Breast epithelium (tissue), 4 donors: Measurements from ENCODE around the gene USP34. TPM values are rescaled to one million over a fixed set of nuclear protein-coding genes. Genes with fewer than 3 reads are reported as not detected.
"Not testable (repeated sequence)": the region's sequence is repeated elsewhere in the genome, so short reads cannot be mapped to it uniquely, and the experiment has no call there.

Experiments
- DNase-seq, 2 donors: peaks; one replicate each; pipeline ENCODE4 v3.0.0-alpha.2; 2019; ENCODE audit warnings: low spot score in 2 of 2
- H3K27ac ChIP-seq, 2 donors: fragments of 200-600 bp; sonication (generic) in 1 of 2; one replicate each; pipeline ENCODE4 v1.5.1; 2016 to 2019; ENCODE audit warnings: mild to moderate bottlenecking in 1 of 2
- H3K27me3 ChIP-seq, 2 donors: fragments of 200-600 bp; sonication (generic) in 1 of 2; one replicate each; pipeline versions ENCODE4 v1.5.1 to v1.6.0; 2017 to 2019; ENCODE audit warnings: control low read depth in 1 of 2, mild to moderate bottlenecking in 1 of 2
- H3K36me3 ChIP-seq: fragments of 200-600 bp; one replicate; pipeline ENCODE4 v1.5.1; 2019
- H3K4me1 ChIP-seq, 2 donors: fragments of 200-600 bp; sonication (generic); one replicate each; pipeline ENCODE4 v1.5.1; 2016 to 2019; ENCODE audit warnings: control low read depth in 1 of 2
- H3K4me3 ChIP-seq, 3 donors: fragments of 200-600 bp; sonication (generic); 1 replicate in 2 of 3; 2 replicates in 1 of 3; pipeline ENCODE4 v1.5.1; 2016 to 2019; ENCODE audit warnings: mild to moderate bottlenecking in 3 of 3, moderate library complexity in 2 of 3
- H3K9me3 ChIP-seq, 2 donors: fragments of 200-600 bp; sonication (generic) in 1 of 2; one replicate each; pipeline ENCODE4 v1.5.1; 2016 to 2019; ENCODE audit warnings: control low read depth in 1 of 2
- POLR2A ChIP-seq: fragments of 450-650 bp; IDR thresholded peaks from one replicate; pipeline ENCODE4 v1.6.1; 2016; ENCODE audit warnings: antibody characterized with exemption, mild to moderate bottlenecking, moderate library complexity
- POLR2AphosphoS5 ChIP-seq, 3 donors: sonication (generic); formaldehyde crosslinking; IDR thresholded peaks; one replicate each; pipeline ENCODE4 v1.6.1; 2017; ENCODE audit warnings: antibody characterized with exemption in 3 of 3
- intact Hi-C: fragments of 100-400 bp; cut with DNase I; formaldehyde crosslinking; loops from one replicate; pipeline ENCODE4 v1.15.1; 2023; ENCODE audit warnings: low total_unique reads
- total RNA-seq, 3 donors: library from RNA; depleted of rRNA; stranded (reverse); fragments of >200 nt; gene quantifications; one replicate each; pipeline ENCODE4 v1.1.0, GENCODE V29; 2016
- TF ChIP-seq, protein P1 (sequence below), 3 donors: fragments of 450-650 bp; IDR thresholded peaks; one replicate each; pipeline ENCODE4 v1.5.1; 2016 to 2017; ENCODE audit warnings: antibody characterized with exemption in 3 of 3, mild to moderate bottlenecking in 3 of 3, moderate library complexity in 3 of 3

Gene USP34
- total RNA-seq, 3 donors from 2014 or later, result 148 to 260 (median 189) TPM

DNA sequence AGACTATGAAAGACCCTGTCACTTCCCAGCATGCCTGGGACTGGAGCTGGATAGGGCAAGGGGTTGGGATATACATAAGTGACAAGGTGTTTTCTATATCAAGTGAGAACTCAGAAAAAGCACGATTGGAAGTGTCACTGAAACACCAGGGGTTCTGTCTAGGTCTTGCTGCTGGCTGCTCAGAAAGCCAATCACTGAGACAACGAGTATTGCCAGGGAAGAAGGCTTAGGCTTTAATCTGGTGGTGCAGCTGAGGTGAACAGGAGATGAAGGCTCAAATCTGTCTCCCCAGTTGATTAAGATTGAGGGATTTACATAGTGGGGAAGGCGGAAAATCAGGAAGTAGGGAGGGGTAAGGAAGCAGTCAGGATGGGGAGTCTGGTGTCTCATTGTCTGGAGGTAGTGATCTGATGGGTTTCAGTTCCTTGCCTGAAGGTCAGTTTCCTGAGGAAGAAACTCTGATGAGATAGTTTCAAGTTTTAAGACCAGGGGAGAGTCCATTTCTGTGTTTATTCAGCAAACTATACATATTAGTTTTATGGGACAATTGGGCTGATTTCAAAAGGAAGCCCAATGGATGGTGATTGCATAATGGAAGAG lies 312.4 kb downstream of the USP34 start:
- H3K9me3 ChIP-seq, result peaks cover 0 to 8% of the 10 kb centered on the region in 2 donors
- no peaks in the 10 kb centered on the region for H3K36me3 ChIP-seq
- no peaks in the 10 kb centered on the region for H3K4me1 ChIP-seq
- intact Hi-C loops, result no loop called here
- TF ChIP-seq POLR2AphosphoS5 (IDR thresholded peaks at IDR 0.05), result no peak
- TF ChIP-seq POLR2A, result no peak
- TF ChIP-seq, protein P1, sequence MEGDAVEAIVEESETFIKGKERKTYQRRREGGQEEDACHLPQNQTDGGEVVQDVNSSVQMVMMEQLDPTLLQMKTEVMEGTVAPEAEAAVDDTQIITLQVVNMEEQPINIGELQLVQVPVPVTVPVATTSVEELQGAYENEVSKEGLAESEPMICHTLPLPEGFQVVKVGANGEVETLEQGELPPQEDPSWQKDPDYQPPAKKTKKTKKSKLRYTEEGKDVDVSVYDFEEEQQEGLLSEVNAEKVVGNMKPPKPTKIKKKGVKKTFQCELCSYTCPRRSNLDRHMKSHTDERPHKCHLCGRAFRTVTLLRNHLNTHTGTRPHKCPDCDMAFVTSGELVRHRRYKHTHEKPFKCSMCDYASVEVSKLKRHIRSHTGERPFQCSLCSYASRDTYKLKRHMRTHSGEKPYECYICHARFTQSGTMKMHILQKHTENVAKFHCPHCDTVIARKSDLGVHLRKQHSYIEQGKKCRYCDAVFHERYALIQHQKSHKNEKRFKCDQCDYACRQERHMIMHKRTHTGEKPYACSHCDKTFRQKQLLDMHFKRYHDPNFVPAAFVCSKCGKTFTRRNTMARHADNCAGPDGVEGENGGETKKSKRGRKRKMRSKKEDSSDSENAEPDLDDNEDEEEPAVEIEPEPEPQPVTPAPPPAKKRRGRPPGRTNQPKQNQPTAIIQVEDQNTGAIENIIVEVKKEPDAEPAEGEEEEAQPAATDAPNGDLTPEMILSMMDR (IDR thresholded peaks at IDR 0.05), result no peak
- no peak overlapping the region for H3K4me3 ChIP-seq
- H3K27ac ChIP-seq, result no peak overlapping the region
- H3K27me3 ChIP-seq, result no peaks in the 10 kb centered on the region
- DNase-seq, result no peak

DNA sequence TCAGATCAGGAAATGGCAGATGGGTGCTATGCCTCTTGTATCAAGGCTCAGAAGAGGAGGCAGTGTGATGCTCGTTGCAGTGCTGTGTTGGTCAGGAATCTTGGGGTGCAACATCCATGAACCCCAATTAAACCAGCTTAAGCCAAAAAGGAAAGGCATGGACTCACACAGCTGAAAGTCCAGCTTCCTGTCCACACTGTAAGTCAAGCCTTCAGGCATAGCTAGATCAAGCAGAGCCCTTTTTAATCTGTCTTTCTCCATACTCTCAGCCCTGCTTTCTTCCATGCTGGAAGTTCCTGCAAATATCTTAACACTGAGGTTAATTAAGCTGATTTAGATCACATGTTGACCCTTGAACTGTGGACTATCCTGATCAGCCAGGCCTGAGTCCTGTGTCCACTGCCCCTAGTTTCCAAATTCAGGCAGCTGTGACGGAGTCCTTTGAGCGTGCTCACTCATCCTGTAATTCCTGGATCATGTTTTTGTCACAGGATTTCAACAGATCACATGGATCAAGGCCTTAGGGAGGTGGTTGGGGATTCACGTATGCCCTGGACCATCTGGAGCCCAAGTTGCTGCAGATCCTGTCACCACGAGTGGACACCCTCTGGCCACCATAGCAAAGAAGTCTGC lies 313.4 kb downstream of the USP34 start:
- no peak for DNase-seq
- intact Hi-C loops, result no loop called here
- H3K36me3 ChIP-seq, result no peaks in the 10 kb centered on the region

DNA sequence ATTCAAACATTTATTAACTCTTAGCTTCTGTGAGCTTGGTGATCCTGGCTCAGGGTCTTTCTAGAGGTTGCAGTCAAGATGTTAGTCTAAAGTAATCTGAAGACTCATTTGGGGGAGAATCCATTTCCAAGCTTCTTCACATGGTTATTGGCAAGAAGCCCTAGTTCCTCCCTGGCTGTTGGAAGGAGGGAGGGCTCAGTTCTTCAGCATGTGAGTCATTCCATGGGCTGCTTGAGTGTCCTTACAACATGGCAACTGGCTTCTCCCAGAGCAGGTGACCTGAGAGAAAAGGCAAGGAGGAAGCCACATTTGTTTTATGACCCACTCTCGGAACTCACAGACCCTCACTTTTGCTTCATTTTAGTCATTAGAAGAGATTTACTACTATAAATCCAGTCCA lies 319.5 kb downstream of the USP34 start:
- Histone ChIP-seq H3K36me3 (no peaks in the 10 kb centered on the region), H3K4me3 (no peak overlapping the region), H3K27ac (no peak overlapping the region), H3K9me3 (no peaks in the 10 kb centered on the region), H3K4me1 (no peaks in the 10 kb centered on the region), H3K27me3 (no peaks in the 10 kb centered on the region)
- TF ChIP-seq, protein P1 (IDR thresholded peaks at IDR 0.05), result no peak
- no peak for TF ChIP-seq POLR2A
- TF ChIP-seq POLR2AphosphoS5 (IDR thresholded peaks at IDR 0.05), result no peak
- intact Hi-C loops, result no loop called here
- DNase-seq, result no peak

More for the DNA sequence above, 313.4 kb downstream of the USP34 start:
- peaks cover 0 to 8% of the 10 kb centered on the region in 2 donors for H3K9me3 ChIP-seq
- no peaks in the 10 kb centered on the region for H3K27me3 ChIP-seq
- H3K4me1 ChIP-seq, result no peaks in the 10 kb centered on the region
- no peak for TF ChIP-seq POLR2AphosphoS5 (IDR thresholded peaks at IDR 0.05)
- no peak for TF ChIP-seq POLR2A
- TF ChIP-seq, protein P1 (IDR thresholded peaks at IDR 0.05), result no peak
- H3K27ac ChIP-seq, result no peak overlapping the region
- no peak overlapping the region for H3K4me3 ChIP-seq

DNA sequence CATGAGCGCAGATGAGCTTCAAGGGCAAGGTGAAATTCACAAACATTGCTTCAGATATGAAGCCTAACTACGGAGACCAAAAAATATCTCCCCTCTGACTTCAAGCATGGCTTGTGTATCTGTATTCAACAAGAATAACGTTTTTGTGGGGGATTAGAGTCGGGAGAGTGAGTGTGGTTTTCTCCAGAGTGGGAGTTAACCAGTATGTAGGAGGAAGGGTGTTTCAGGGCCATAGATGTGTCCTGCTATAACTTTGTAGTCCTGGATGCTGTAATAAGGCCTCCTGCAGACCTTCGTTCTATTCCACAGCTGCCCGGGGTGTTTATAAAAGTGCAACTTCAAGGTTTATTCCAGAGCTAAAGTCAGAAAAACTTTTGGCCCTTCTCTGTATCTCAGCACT lies 321.8 kb downstream of the USP34 start:
- Histone ChIP-seq H3K27ac (no peak overlapping the region), H3K4me1 (no peaks in the 10 kb centered on the region), H3K27me3 (no peaks in the 10 kb centered on the region), H3K36me3 (no peaks in the 10 kb centered on the region), H3K9me3 (no peaks in the 10 kb centered on the region), H3K4me3 (no peak overlapping the region)
- TF ChIP-seq POLR2AphosphoS5 (IDR thresholded peaks at IDR 0.05) (no peak), POLR2A (no peak)
- TF ChIP-seq, protein P1 (IDR thresholded peaks at IDR 0.05), result no peak
- intact Hi-C loops, result no loop called here
- no peak for DNase-seq

DNA sequence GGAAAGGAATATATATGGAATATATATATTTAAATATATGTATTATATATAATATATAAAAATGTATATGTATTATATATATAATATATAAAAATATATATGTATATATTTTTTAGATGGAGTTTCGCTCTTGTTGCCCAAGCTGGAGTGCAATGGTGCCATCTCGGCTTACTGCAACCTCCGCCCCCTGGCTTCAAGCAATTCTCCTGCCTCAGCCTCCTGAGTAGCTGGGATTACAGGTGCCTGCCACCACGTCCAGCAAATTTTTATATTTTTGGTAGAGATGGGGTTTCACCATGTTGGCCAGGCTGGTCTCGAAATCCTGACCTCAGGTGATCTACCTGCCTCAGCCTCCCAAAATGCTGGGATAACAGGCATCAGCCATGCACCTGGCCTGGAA lies 322.8 kb downstream of the USP34 start:
- H3K4me3 ChIP-seq, DNase-seq, H3K27me3 ChIP-seq, intact Hi-C loops, H3K9me3 ChIP-seq, H3K36me3 ChIP-seq, H3K4me1 ChIP-seq, H3K27ac ChIP-seq: not testable (repeated sequence)
